GM12892 (cell line): ENCODE results near the gene DGLUCY.
A peak's percentile ranks its signal among the peaks of the same experiment; 100 is the strongest.

Source experiments
- DNase-seq: peaks from one replicate; pipeline ENCODE4 v3.0.0; 2011; ENCODE audit not compliant: insufficient read length
- FAIRE-seq: peaks from 2 replicates; lab custom pipeline; 2011; peaks lifted over from hg19 to GRCh38; lab: Jason Lieb, UNC
- POLR2A ChIP-seq: IDR thresholded peaks from 2 replicates; pipeline ENCODE4 v1.6.1; 2011; ENCODE audit warnings: low read depth, low read length, control low read depth
- POLR2AphosphoS5 ChIP-seq: IDR thresholded peaks from 2 replicates; pipeline ENCODE4 v1.6.1; 2011; ENCODE audit warnings: low read depth, low read length, control low read depth
- TAF1 ChIP-seq: IDR thresholded peaks from 2 replicates; pipeline ENCODE4 v1.6.1; 2011; ENCODE audit warnings: low read depth, mild to moderate bottlenecking, control low read depth, low read length, borderline replicate concordance

Gene DGLUCY

GRCh38 chr14:91252871-91253794, 139.3 kb downstream of the DGLUCY start:
- no peak for TF ChIP-seq POLR2AphosphoS5
- TF ChIP-seq TAF1, result no peak
- no peak for TF ChIP-seq POLR2A
- FAIRE-seq (peak; percentile 46), DNase-seq (peak; percentile 60)

- TF ChIP-seq POLR2AphosphoS5 (no peak), POLR2A (no peak), TAF1 (no peak)
- no peak for DNase-seq
- FAIRE-seq, result no peak
Observed at GRCh38 chr14:91253795-91254323, 140.0 kb downstream of the DGLUCY start.

GRCh38 chr14:91254461-91254860, 140.6 kb downstream of the DGLUCY start:
- no peak for FAIRE-seq
- TF ChIP-seq POLR2AphosphoS5, result no peak

GRCh38 chr14:91255026-91255695, 141.3 kb downstream of the DGLUCY start:
- TF ChIP-seq POLR2AphosphoS5, result no peak
- TF ChIP-seq TAF1, result no peak
- no peak for TF ChIP-seq POLR2A
- FAIRE-seq (no peak), DNase-seq (no peak)

More at GRCh38 chr14:91254461-91254860, 140.6 kb downstream of the DGLUCY start:
- DNase-seq, result no peak

GRCh38 chr14:91256661-91257060, 142.8 kb downstream of the DGLUCY start:
- FAIRE-seq, result no peak
- no peak for DNase-seq
- TF ChIP-seq TAF1, result no peak
- no peak for TF ChIP-seq POLR2AphosphoS5
- no peak for TF ChIP-seq POLR2A

- FAIRE-seq (no peak), DNase-seq (no peak)
- TF ChIP-seq POLR2A, result no peak
- TF ChIP-seq POLR2AphosphoS5, result no peak
- no peak for TF ChIP-seq TAF1
Observed at GRCh38 chr14:91257328-91258010, 143.6 kb downstream of the DGLUCY start.

- DNase-seq (no peak), FAIRE-seq (no peak)
- TF ChIP-seq POLR2AphosphoS5 (no peak), TAF1 (no peak), POLR2A (no peak)
Observed at GRCh38 chr14:91258011-91258618, 144.2 kb downstream of the DGLUCY start.

GRCh38 chr14:91258876-91259275, 145.0 kb downstream of the DGLUCY start:
- DNase-seq (no peak), FAIRE-seq (no peak)
- TF ChIP-seq POLR2A (no peak), POLR2AphosphoS5 (no peak), TAF1 (no peak)

- TF ChIP-seq TAF1 (no peak), POLR2A (no peak), POLR2AphosphoS5 (no peak)
Observed at GRCh38 chr14:91261115-91261514, 147.2 kb downstream of the DGLUCY start.

GRCh38 chr14:91261986-91262549, 148.2 kb downstream of the DGLUCY start:
- TF ChIP-seq POLR2AphosphoS5 (no peak), TAF1 (no peak), POLR2A (no peak)
- no peak for FAIRE-seq
- DNase-seq, result no peak

More at GRCh38 chr14:91261115-91261514, 147.2 kb downstream of the DGLUCY start:
- FAIRE-seq (no peak), DNase-seq (no peak)

GRCh38 chr14:91263329-91263728, 149.5 kb downstream of the DGLUCY start:
- FAIRE-seq, result no peak
- no peak for TF ChIP-seq POLR2A
- no peak for TF ChIP-seq TAF1
- TF ChIP-seq POLR2AphosphoS5, result no peak
- no peak for DNase-seq
